Caco-2 (cell line): ENCODE results near the gene ITGAD. TPM values are rescaled to one million over a fixed set of nuclear protein-coding genes. Genes with fewer than 3 reads are reported as not detected.

ENCODE experiments used
- BruUV-seq: library from RNA; stranded (reverse); fragments of 400-500 nt; replicated peaks from 2 replicates; lab custom pipeline; 2021; lab: Mats Ljungman, UMichigan
- CTCF ChIA-PET: fragments of 300-600 bp; sonication (Branson Sonifier 250); formaldehyde crosslinking; loops from one replicate; lab custom pipeline; 2022; ENCODE audit warnings: antibody characterized with exemption; lab: Charles Lee
- POLR2A ChIA-PET: fragments of 300-600 bp; sonication (Branson Sonifier 250); formaldehyde crosslinking; loops from one replicate; lab custom pipeline; 2022; ENCODE audit warnings: antibody characterized with exemption; lab: Charles Lee
- DNase-seq, 2 experiments: peaks; one replicate each; pipeline versions ENCODE4 v3.0.0 to v3.0.0-alpha.2; 2020 to 2022
- H3K27me3 ChIP-seq: replicated peaks from 2 replicates; pipeline ENCODE4 v1.6.0; 2011; ENCODE audit warnings: low read length; ENCODE audit not compliant: control insufficient read depth, insufficient read depth
- H3K36me3 ChIP-seq: 2 replicates; pipeline ENCODE4 v1.5.1; 2011; ENCODE audit warnings: low read length; ENCODE audit not compliant: control insufficient read depth, insufficient read depth
- H3K4me1 ChIP-seq: fragments of 250-450 bp; sonication (Bioruptor Pico); 2 replicates; pipeline ENCODE4 v1.5.1; 2020; ENCODE audit warnings: mild to moderate bottlenecking
- H3K4me3 ChIP-seq: 2 replicates; pipeline ENCODE4 v1.5.1; 2011; ENCODE audit warnings: low read depth, mild to moderate bottlenecking, control low read depth, low read length
- H3K9me3 ChIP-seq: fragments of 250-450 bp; sonication (Bioruptor Pico); 2 replicates; pipeline ENCODE4 v1.5.1; 2020; ENCODE audit warnings: mild to moderate bottlenecking, moderate library complexity
- H3K27ac Mint-ChIP-seq: one replicate; pipeline ENCODE4 v1.8.0; 2022; ENCODE audit warnings: mixed read lengths; ENCODE audit not compliant: unreplicated experiment
- H3K27me3 Mint-ChIP-seq: one replicate; pipeline ENCODE4 v1.8.0; 2022; ENCODE audit warnings: mixed read lengths; ENCODE audit not compliant: insufficient read depth, unreplicated experiment
- H3K36me3 Mint-ChIP-seq: one replicate; pipeline ENCODE4 v1.8.0; 2022; ENCODE audit warnings: mild to moderate bottlenecking, mixed read lengths; ENCODE audit not compliant: insufficient read depth, unreplicated experiment
- H3K4me1 Mint-ChIP-seq: one replicate; pipeline ENCODE4 v1.8.0; 2022; ENCODE audit warnings: low read depth, mixed read lengths; ENCODE audit not compliant: unreplicated experiment
- H3K4me3 Mint-ChIP-seq: one replicate; pipeline ENCODE4 v1.8.0; 2022; ENCODE audit warnings: mild to moderate bottlenecking, moderate library complexity, mixed read lengths; ENCODE audit not compliant: unreplicated experiment
- H3K9me3 Mint-ChIP-seq: one replicate; pipeline ENCODE4 v1.8.0; 2022; ENCODE audit warnings: mixed read lengths; ENCODE audit not compliant: unreplicated experiment
- intact Hi-C: fragments of 100-400 bp; cut with micrococcal nuclease; formaldehyde crosslinking; loops from one replicate; pipeline ENCODE4 v1.10.0; 2022; ENCODE audit not compliant: unreplicated experiment
- total RNA-seq: library from RNA; stranded (reverse); gene quantifications from 2 replicates; pipeline ENCODE4 v1.2.3, GENCODE V29; 2022
- TF ChIP-seq, protein P1 (sequence below), 2 experiments: fragments of 200-600 bp in 1 of 2; IDR thresholded peaks; 1 replicate in 1 of 2; 2 replicates in 1 of 2; pipeline versions ENCODE4 v1.5.1 to v1.8.0; 2011 to 2022; ENCODE audit warnings: antibody characterized with exemption in 1 of 2, control low read depth in 1 of 2, inconsistent platforms in 1 of 2, low read depth in 1 of 2, low read length in 1 of 2, mild to moderate bottlenecking in 1 of 2, moderate library complexity in 1 of 2; ENCODE audit not compliant: insufficient read depth in 1 of 2, severe bottlenecking in 1 of 2, unreplicated experiment in 1 of 2

ITGAD gene
- total RNA-seq, 1 experiment from 2014 or later = not detected

DNA sequence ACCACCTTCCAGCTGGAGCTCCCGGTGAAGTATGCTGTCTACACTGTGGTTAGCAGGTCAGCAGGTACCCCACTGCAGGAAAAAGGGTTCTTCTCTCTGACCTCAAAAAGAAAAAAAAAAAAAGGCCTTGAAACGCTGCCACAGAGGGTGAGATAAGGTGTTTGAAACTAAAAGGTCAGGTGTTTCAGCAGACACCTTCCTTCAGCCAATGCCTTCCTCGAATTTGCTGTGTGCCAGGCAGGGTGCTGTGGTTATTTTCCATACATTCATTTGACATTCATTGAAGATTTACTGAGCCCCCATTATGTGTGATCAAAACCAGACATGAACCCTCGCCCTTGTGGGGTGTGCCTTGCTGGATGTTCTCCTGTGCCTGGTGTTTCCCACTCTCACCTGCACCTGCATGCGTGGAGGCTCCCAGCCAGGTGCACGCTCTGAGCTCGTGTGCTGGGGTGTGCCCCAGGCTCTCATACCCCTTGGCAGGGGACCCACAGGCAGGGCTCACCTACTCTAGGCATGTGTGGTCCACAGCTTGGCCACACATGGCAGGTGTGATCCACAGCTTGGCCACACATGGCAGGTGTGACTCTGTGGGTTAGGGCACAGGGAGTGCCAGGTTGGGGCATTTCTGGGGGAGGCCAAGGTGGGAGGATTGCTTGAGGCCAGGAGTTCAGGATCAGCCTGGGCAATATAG is 15.8 kb upstream of the ITGAD start:
- Mint-ChIP-seq H3K4me3 (no peak overlapping the region), H3K36me3 (no peaks in the 10 kb centered on the region), H3K27ac (no peak overlapping the region), H3K4me1 (no peaks in the 10 kb centered on the region), H3K27me3 (peaks cover 8% of the 10 kb centered on the region), H3K9me3 (no peaks in the 10 kb centered on the region)
- no peak for DNase-seq
- Histone ChIP-seq H3K27me3 (no peaks in the 10 kb centered on the region), H3K4me3 (no peak overlapping the region), H3K4me1 (no peaks in the 10 kb centered on the region), H3K9me3 (no peaks in the 10 kb centered on the region), H3K36me3 (no peaks in the 10 kb centered on the region)
- BruUV-seq = no TSS peak
- CTCF ChIA-PET = no interaction called here
- TF ChIP-seq, protein P1, sequence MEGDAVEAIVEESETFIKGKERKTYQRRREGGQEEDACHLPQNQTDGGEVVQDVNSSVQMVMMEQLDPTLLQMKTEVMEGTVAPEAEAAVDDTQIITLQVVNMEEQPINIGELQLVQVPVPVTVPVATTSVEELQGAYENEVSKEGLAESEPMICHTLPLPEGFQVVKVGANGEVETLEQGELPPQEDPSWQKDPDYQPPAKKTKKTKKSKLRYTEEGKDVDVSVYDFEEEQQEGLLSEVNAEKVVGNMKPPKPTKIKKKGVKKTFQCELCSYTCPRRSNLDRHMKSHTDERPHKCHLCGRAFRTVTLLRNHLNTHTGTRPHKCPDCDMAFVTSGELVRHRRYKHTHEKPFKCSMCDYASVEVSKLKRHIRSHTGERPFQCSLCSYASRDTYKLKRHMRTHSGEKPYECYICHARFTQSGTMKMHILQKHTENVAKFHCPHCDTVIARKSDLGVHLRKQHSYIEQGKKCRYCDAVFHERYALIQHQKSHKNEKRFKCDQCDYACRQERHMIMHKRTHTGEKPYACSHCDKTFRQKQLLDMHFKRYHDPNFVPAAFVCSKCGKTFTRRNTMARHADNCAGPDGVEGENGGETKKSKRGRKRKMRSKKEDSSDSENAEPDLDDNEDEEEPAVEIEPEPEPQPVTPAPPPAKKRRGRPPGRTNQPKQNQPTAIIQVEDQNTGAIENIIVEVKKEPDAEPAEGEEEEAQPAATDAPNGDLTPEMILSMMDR (IDR thresholded peaks at IDR 0.05; ENCODE audit: insufficient read depth in 1 of 2, low read depth in 1 of 2, low read length in 1 of 2, severe bottlenecking in 1 of 2, unreplicated experiment in 1 of 2) = no peak
- intact Hi-C loops = no loop called here
- POLR2A ChIA-PET = no interaction called here

DNA sequence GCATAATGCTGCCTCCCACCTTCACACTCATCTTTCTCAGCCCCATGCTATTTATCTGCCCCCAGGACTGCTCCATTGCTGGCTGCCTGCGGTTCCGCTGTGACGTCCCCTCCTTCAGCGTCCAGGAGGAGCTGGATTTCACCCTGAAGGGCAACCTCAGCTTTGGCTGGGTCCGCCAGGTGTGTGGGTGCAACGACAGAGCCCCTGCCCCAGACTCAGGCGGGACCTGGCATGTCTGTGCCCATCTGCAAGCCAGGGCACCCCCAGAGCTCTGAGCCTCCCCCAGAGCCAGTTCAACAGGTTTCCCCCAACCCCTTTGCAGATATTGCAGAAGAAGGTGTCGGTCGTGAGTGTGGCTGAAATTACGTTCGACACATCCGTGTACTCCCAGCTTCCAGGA is 12.9 kb upstream of the ITGAD start:
- Mint-ChIP-seq H3K4me1 (no peaks in the 10 kb centered on the region), H3K4me3 (no peak overlapping the region)

DNA sequence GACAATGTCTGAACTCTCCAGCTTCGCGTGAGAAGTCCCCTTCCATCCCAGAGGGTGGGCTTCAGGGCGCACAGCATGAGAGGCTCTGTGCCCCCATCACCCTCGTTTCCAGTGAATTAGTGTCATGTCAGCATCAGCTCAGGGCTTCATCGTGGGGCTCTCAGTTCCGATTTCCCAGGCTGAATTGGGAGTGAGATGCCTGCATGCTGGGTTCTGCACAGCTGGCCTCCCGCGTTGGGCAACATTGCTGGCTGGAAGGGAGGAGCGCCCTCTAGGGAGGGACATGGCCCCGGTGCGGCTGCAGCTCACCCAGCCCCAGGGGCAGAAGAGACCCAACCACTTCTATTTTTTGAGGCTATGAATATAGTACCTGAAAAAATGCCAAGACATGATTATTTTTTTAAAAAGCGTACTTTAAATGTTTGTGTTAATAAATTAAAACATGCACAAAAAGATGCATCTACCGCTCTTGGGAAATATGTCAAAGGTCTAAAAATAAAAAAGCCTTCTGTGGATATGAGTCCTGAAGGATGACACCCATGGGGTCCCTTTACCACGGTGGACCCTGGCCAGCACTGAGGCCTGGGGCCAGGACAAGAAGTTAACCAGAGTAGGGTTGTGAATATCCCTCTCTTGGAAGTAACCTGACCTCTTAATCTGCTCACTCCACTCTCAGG is 10.5 kb upstream of the ITGAD start:
- H3K27me3 ChIP-seq = no peaks in the 10 kb centered on the region
- BruUV-seq = no TSS peak
- peaks cover 10% of the 10 kb centered on the region; the same call in 1 of the 2 replicates for H3K4me1 ChIP-seq
- Mint-ChIP-seq H3K4me3 (no peak overlapping the region), H3K9me3 (no peaks in the 10 kb centered on the region), H3K36me3 (no peaks in the 10 kb centered on the region), H3K4me1 (no peaks in the 10 kb centered on the region), H3K27ac (no peak overlapping the region), H3K27me3 (peaks cover 2% of the 10 kb centered on the region)
- no peaks in the 10 kb centered on the region for H3K36me3 ChIP-seq
- POLR2A ChIA-PET = no interaction called here
- H3K4me3 ChIP-seq = no peak overlapping the region
- TF ChIP-seq, protein P1 (IDR thresholded peaks at IDR 0.05; ENCODE audit: insufficient read depth in 1 of 2, low read depth in 1 of 2, low read length in 1 of 2, severe bottlenecking in 1 of 2, unreplicated experiment in 1 of 2) = peak; percentile 49 to 62
- H3K9me3 ChIP-seq = no peaks in the 10 kb centered on the region
- intact Hi-C loops = no loop called here
- DNase-seq = peak; percentile 53 to 57
- CTCF ChIA-PET = interaction anchor here (0.5 to 0.7 kb wide), 2 partner anchors 85 to 329 kb away, joined by 3 to 4 read pairs; no protein-coding TSS in a partner anchor

More for the DNA sequence above, 12.9 kb upstream of the ITGAD start:
- Histone ChIP-seq H3K4me3 (no peak overlapping the region), H3K27me3 (no peaks in the 10 kb centered on the region), H3K9me3 (no peaks in the 10 kb centered on the region), H3K4me1 (no peaks in the 10 kb centered on the region; the same call in 1 of the 2 replicates), H3K36me3 (no peaks in the 10 kb centered on the region)
- H3K27ac Mint-ChIP-seq = no peak overlapping the region
- CTCF ChIA-PET = no interaction called here
- POLR2A ChIA-PET = no interaction called here
- intact Hi-C loops = no loop called here
- TF ChIP-seq, protein P1 (IDR thresholded peaks at IDR 0.05; ENCODE audit: insufficient read depth in 1 of 2, low read depth in 1 of 2, low read length in 1 of 2, severe bottlenecking in 1 of 2, unreplicated experiment in 1 of 2) = no peak
- no peaks in the 10 kb centered on the region for H3K9me3 Mint-ChIP-seq
- H3K27me3 Mint-ChIP-seq = peaks cover 5% of the 10 kb centered on the region
- H3K36me3 Mint-ChIP-seq = no peaks in the 10 kb centered on the region
- no TSS peak for BruUV-seq
- DNase-seq = no peak
